Mesenchymal stem cell (in vitro differentiated cells and primary cell): ENCODE data around the gene DICER1.

Source experiments
- DNase-seq: peaks from one replicate; pipeline ENCODE4 v3.0.0-alpha.2; 2013
- H2AFZ ChIP-seq: one replicate; pipeline ENCODE4 v1.6.1; 2013; ENCODE audit warnings: low read depth, mild to moderate bottlenecking, control low read depth, inconsistent platforms, low read length, moderate library complexity
- H2AK5ac ChIP-seq: 2 replicates; pipeline ENCODE4 v1.6.1; 2013; ENCODE audit warnings: low read length, moderate library complexity, mild to moderate bottlenecking, inconsistent platforms; ENCODE audit not compliant: severe bottlenecking
- H2BK120ac ChIP-seq: one replicate; pipeline ENCODE4 v1.6.1; 2013; ENCODE audit warnings: low read depth, mild to moderate bottlenecking, inconsistent platforms, low read length, moderate library complexity
- H2BK12ac ChIP-seq, 2 experiments: one replicate each; pipeline ENCODE4 v1.6.1; 2013; ENCODE audit warnings: inconsistent platforms in 2 of 2, low read length in 2 of 2, mild to moderate bottlenecking in 2 of 2, moderate library complexity in 2 of 2, control low read depth in 1 of 2
- H2BK15ac ChIP-seq: one replicate; pipeline ENCODE4 v1.6.1; 2013; ENCODE audit warnings: mild to moderate bottlenecking, low read depth, inconsistent platforms; ENCODE audit not compliant: poor library complexity, severe bottlenecking
- H2BK5ac ChIP-seq: 2 replicates; pipeline ENCODE4 v1.6.1; 2013; ENCODE audit warnings: low read depth, mild to moderate bottlenecking, low read length, control low read depth, inconsistent platforms; ENCODE audit not compliant: poor library complexity, severe bottlenecking
- H3K14ac ChIP-seq, 2 experiments: one replicate each; pipeline ENCODE4 v1.6.1; 2013; ENCODE audit warnings: inconsistent platforms in 2 of 2, low read length in 2 of 2, control low read depth in 1 of 2, mild to moderate bottlenecking in 1 of 2, moderate library complexity in 1 of 2
- H3K18ac ChIP-seq, 2 experiments: one replicate each; pipeline ENCODE4 v1.6.1; 2013; ENCODE audit warnings: inconsistent platforms in 2 of 2, low read length in 2 of 2, control low read depth in 1 of 2, low read depth in 1 of 2, mild to moderate bottlenecking in 1 of 2
- H3K23ac ChIP-seq, 2 experiments: one replicate each; pipeline ENCODE4 v1.6.1; 2013; ENCODE audit warnings: inconsistent platforms in 2 of 2, low read length in 2 of 2, mild to moderate bottlenecking in 2 of 2, moderate library complexity in 2 of 2, control low read depth in 1 of 2
- H3K27ac ChIP-seq: 2 replicates; pipeline ENCODE4 v1.5.1; 2013; ENCODE audit warnings: mild to moderate bottlenecking, moderate library complexity, low read length, control low read depth, inconsistent platforms; ENCODE audit not compliant: poor library complexity, severe bottlenecking
- H3K27me3 ChIP-seq, 2 experiments: 2 replicates each; pipeline versions ENCODE4 v1.6.1 to v1.7.0; 2013; ENCODE audit warnings: low read length in 2 of 2, mild to moderate bottlenecking in 2 of 2, moderate library complexity in 2 of 2, control low read depth in 1 of 2, inconsistent platforms in 1 of 2; ENCODE audit not compliant: control insufficient read depth in 1 of 2, insufficient read depth in 1 of 2
- H3K36me3 ChIP-seq, 2 experiments: 2 replicates each; pipeline versions ENCODE4 v1.6.1 to v1.7.0; 2013; ENCODE audit warnings: low read length in 2 of 2, control low read depth in 1 of 2, inconsistent platforms in 1 of 2, low read depth in 1 of 2, mild to moderate bottlenecking in 1 of 2; ENCODE audit not compliant: insufficient read depth in 2 of 2, control insufficient read depth in 1 of 2
- H3K4ac ChIP-seq, 2 experiments: one replicate each; pipeline ENCODE4 v1.6.1; 2013; ENCODE audit warnings: inconsistent platforms in 2 of 2, low read length in 2 of 2, mild to moderate bottlenecking in 2 of 2, moderate library complexity in 2 of 2, control low read depth in 1 of 2, low read depth in 1 of 2
- H3K4me1 ChIP-seq: 2 replicates; pipeline ENCODE4 v1.6.1; 2013; ENCODE audit warnings: low read depth, low read length, control low read depth; ENCODE audit not compliant: control insufficient read depth, insufficient read depth
- H3K4me2 ChIP-seq: 2 replicates; pipeline ENCODE4 v1.6.1; 2013; ENCODE audit warnings: low read length, mild to moderate bottlenecking, inconsistent platforms; ENCODE audit not compliant: poor library complexity, severe bottlenecking
- H3K4me3 ChIP-seq, 2 experiments: 2 replicates each; pipeline versions ENCODE4 v1.5.1 to v1.7.0; 2013; ENCODE audit warnings: low read length in 2 of 2, mild to moderate bottlenecking in 2 of 2, control low read depth in 1 of 2, low read depth in 1 of 2; ENCODE audit not compliant: insufficient read depth in 1 of 2
- H3K79me1 ChIP-seq: replicated peaks from 2 replicates; pipeline ENCODE4 v1.6.1; 2013; ENCODE audit warnings: mild to moderate bottlenecking, control low read depth, low read length, inconsistent platforms; ENCODE audit not compliant: poor library complexity, severe bottlenecking
- H3K9ac ChIP-seq: 2 replicates; pipeline ENCODE4 v1.7.0; 2013; ENCODE audit warnings: mild to moderate bottlenecking, low read length, moderate library complexity
- H3K9me3 ChIP-seq: 2 replicates; pipeline ENCODE4 v1.7.0; 2013; ENCODE audit warnings: mild to moderate bottlenecking, low read length; ENCODE audit not compliant: control insufficient read depth
- H4K8ac ChIP-seq: one replicate; pipeline ENCODE4 v1.6.1; 2013; ENCODE audit warnings: inconsistent platforms, mild to moderate bottlenecking, low read length, moderate library complexity
- H4K91ac ChIP-seq: one replicate; pipeline ENCODE4 v1.6.1; 2013; ENCODE audit warnings: mild to moderate bottlenecking, low read length, inconsistent platforms
- WGBS: methylation state at CpG from one replicate; pipeline ENCODE4 v1.1.7; 2013; ENCODE audit warnings: mixed read lengths; 5-methylcytosine and 5-hydroxymethylcytosine counted together

The DICER1 gene

GRCh38 chr14:95122621-95122945, 34.7 kb downstream of the DICER1 start:
- Histone ChIP-seq H2BK15ac (no peak overlapping the region), H3K18ac (no peak overlapping the region), H3K9me3 (no peaks in the 10 kb centered on the region), H3K79me1 (peaks cover 33% of the 10 kb centered on the region), H3K4me3 (no peak overlapping the region), H2BK5ac (no peak overlapping the region), H2AK5ac (no peak overlapping the region), H4K8ac (no peak overlapping the region), H2BK120ac (no peak overlapping the region), H3K4ac (no peak overlapping the region), H3K4me1 (peaks cover 2% of the 10 kb centered on the region), H2BK12ac (no peak overlapping the region), H3K27me3 (no peaks in the 10 kb centered on the region), H3K9ac (no peak overlapping the region), H3K36me3 (peaks cover 11 to 65% of the 10 kb centered on the region in 2 experiments), H3K27ac (no peak overlapping the region), H3K4me2 (no peak overlapping the region), H2AFZ (no peak overlapping the region), H3K14ac (no peak overlapping the region), H4K91ac (no peak overlapping the region), H3K23ac (no peak overlapping the region)
- WGBS, result 98% methylated on average over 10 of the region's 12 CpGs
- DNase-seq, result no peak

GRCh38 chr14:95121911-95122620, 35.3 kb downstream of the DICER1 start:
- no peak overlapping the region for H3K27ac ChIP-seq
- H3K23ac ChIP-seq, result no peak overlapping the region
- no peak overlapping the region for H3K18ac ChIP-seq
- no peak overlapping the region for H3K4me2 ChIP-seq
- H2BK120ac ChIP-seq, result no peak overlapping the region
- no peak overlapping the region for H2AK5ac ChIP-seq
- no peak overlapping the region for H3K9ac ChIP-seq
- WGBS, result 98% methylated on average over 4 of the region's 6 CpGs
- peaks cover 11 to 70% of the 10 kb centered on the region in 2 experiments for H3K36me3 ChIP-seq
- H3K9me3 ChIP-seq, result no peaks in the 10 kb centered on the region
- no peak overlapping the region for H2BK12ac ChIP-seq
- no peak overlapping the region for H3K4me3 ChIP-seq
- no peak overlapping the region for H3K14ac ChIP-seq
- H2BK15ac ChIP-seq, result no peak overlapping the region
- no peak overlapping the region for H3K4ac ChIP-seq
- no peak overlapping the region for H2BK5ac ChIP-seq
- H3K27me3 ChIP-seq, result no peaks in the 10 kb centered on the region
- no peak overlapping the region for H2AFZ ChIP-seq
- no peak overlapping the region for H4K91ac ChIP-seq
- H4K8ac ChIP-seq, result no peak overlapping the region
- peaks cover 32% of the 10 kb centered on the region for H3K79me1 ChIP-seq
- no peak for DNase-seq
- H3K4me1 ChIP-seq, result peaks cover 2% of the 10 kb centered on the region

DNA sequence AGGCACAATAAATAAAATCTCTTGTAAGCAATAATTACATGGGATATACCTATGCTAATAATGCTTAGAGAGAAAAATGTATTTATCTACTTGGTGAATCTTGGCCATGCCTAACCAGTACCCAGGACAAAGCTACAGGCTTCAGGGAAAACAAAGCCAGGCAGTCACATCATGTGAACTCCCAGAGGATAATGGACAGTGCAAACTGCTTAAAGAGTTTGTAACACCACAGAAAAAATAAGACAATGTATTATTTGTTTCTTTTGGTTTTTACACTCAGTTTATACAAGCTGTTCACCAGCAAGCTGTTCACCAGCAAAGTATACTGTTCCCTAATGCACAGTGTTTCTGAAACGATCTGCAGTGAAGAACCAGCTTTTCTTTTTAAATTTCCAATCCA, 38.0 kb downstream of the DICER1 start:
- Histone ChIP-seq H4K8ac (no peak overlapping the region), H3K36me3 (peaks cover 14 to 78% of the 10 kb centered on the region in 2 experiments), H3K9ac (no peak overlapping the region), H2BK15ac (no peak overlapping the region), H3K23ac (no peak overlapping the region), H2BK5ac (no peak overlapping the region), H3K4me3 (no peak overlapping the region), H3K18ac (no peak overlapping the region), H2BK12ac (no peak overlapping the region), H3K14ac (no peak overlapping the region), H3K4ac (no peak overlapping the region), H2BK120ac (no peak overlapping the region), H3K79me1 (peaks cover 32% of the 10 kb centered on the region), H3K4me2 (no peak overlapping the region), H2AK5ac (no peak overlapping the region), H3K27me3 (no peaks in the 10 kb centered on the region), H3K4me1 (no peaks in the 10 kb centered on the region), H3K9me3 (no peaks in the 10 kb centered on the region), H4K91ac (no peak overlapping the region), H3K27ac (no peak overlapping the region), H2AFZ (no peak overlapping the region)
- no CpG with 5 or more reads among the region's 1 CpG for WGBS
- no peak for DNase-seq

DNA sequence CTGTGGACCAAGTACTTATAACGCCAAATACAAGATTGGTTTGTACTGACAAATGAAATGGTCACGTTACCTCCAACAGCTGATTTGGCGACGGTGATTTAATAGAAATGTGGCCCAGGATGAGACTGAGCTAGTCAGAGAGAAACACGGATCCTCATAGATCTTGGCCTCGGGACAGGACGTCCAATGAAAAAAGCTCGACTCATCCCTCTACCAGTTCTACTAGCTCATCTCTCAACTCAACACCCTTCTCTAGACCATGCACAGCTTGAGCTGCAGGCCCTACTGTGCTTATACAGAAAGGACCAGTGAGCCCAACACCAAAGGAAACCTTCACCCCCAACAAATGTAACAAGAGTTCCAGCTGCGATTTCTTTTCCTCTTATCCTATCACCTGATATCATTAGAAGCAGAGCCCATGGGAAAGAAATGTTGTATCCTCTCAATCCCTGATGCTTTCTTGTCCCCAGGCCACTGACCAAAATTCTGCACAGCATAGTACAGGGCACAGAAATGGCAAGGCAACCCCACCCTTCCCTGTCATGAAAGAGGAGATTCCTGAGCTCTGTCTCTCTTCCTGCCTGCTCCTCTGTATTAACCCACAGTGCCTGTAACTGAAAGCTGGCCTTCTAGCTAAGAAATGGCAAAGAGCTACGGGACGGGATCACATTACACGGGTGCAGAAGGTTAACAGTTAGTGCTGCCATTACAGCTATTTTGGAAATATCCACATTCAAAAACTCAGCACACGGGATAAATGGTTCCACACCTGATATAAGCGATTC, 39.2 kb downstream of the DICER1 start:
- no peak overlapping the region for H3K9ac ChIP-seq
- H2BK12ac ChIP-seq, result no peak overlapping the region
- H3K4ac ChIP-seq, result no peak overlapping the region
- no peak overlapping the region for H3K4me3 ChIP-seq
- H2BK5ac ChIP-seq, result no peak overlapping the region
- H3K36me3 ChIP-seq, result peaks cover 12 to 76% of the 10 kb centered on the region in 2 experiments
- no peak overlapping the region for H2AK5ac ChIP-seq
- H3K79me1 ChIP-seq, result peaks cover 30% of the 10 kb centered on the region
- no peak overlapping the region for H3K14ac ChIP-seq
- no peak for DNase-seq
- no peak overlapping the region for H2BK15ac ChIP-seq
- no peaks in the 10 kb centered on the region for H3K9me3 ChIP-seq
- H2AFZ ChIP-seq, result no peak overlapping the region
- WGBS, result 96% methylated on average over 12 of the region's 14 CpGs
- H3K4me2 ChIP-seq, result no peak overlapping the region
- H3K27me3 ChIP-seq, result no peaks in the 10 kb centered on the region
- H2BK120ac ChIP-seq, result no peak overlapping the region
- H3K18ac ChIP-seq, result no peak overlapping the region
- no peak overlapping the region for H3K23ac ChIP-seq
- H3K27ac ChIP-seq, result no peak overlapping the region
- H4K8ac ChIP-seq, result no peak overlapping the region
- no peak overlapping the region for H4K91ac ChIP-seq
- no peaks in the 10 kb centered on the region for H3K4me1 ChIP-seq
